HS-5 (cell line): ENCODE results near the gene RAF1.

Experiments
- DNase-seq: peaks from one replicate; pipeline ENCODE4 v3.0.0-alpha.2; 2012; ENCODE audit warnings: low read depth

Gene RAF1

DNA sequence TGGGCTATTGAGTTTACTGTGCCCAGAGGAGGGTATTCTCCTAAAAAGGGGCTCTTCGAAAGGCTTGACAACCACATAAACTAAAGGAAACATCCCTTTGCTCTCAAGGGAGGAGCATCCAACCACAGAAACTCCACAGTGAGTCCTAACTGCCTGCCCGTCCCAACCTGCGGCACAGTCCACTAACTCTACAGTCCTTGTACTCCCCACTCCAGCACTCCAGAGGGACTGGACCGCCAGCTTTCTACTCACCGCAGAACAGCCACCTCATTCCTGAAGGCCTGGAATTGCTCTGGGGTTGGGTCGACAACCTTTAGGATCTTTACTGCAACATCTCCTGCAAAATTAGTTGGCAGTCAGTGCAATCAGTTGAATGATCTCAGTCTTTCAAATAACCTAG lies 72.5 kb downstream of the RAF1 start:
- DNase-seq = no peak

DNA sequence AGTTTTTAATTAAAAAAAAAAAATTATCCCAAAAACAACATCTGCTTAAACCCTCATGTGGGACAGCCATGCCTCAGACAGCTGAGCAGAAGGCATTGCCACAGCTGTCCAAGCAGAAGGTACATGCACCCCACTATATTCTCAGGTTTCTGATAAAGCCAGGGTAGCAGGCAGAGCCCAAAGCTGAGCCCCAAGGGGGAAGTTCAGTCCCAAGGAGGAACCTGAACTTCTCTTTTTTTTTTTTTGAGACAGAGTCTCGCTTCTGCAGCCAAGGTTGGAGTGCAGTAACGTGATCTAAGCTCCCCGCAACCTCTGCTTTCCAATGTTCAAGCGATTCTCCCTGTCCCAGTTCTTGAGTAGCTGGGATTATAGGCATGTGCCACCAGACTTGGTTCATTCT lies 73.8 kb downstream of the RAF1 start:
- DNase-seq = no peak

DNA sequence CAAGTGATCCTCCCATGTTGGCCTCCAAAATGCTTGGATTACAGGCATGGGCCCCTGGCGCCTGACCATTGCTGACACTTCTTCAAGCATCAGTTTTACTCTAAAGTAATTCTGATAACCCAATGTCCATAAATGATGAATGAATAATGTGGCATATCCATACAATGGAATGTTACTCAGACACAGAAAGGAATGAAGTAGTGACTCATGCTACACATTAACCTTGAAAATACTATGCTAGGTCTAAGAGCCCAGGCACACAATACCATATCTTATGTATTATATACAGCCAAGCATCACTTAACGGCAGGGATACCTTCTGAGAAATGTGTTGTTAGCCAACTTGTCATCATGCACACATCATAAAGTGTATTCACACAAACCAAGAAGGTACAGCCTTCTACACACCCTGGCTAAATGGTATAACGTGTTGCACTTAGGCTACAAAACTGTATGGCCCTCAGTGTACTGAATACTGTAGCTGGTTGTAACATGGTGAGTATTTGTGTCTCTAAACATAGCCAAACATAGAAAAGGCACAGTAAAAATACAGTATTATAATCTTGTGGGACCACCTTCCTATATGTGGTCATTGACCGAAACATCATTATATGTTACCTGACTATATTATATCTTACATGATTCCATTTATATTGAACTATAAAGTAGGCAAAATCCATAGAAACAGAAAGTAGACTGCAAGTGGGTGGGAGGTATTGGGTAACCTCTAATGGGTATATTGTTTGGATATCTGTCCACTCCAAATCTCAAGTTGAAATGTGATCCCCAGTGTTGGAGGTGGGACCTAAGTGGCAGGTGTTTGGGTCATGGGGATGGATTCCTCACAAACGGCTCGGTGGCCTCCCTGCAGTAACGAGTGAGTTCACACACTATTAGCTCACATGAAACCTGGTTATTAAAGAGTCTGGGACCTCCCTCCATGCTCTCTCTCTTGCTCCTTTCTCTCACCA lies 75.6 kb downstream of the RAF1 start:
- peak; percentile 45 for DNase-seq

DNA sequence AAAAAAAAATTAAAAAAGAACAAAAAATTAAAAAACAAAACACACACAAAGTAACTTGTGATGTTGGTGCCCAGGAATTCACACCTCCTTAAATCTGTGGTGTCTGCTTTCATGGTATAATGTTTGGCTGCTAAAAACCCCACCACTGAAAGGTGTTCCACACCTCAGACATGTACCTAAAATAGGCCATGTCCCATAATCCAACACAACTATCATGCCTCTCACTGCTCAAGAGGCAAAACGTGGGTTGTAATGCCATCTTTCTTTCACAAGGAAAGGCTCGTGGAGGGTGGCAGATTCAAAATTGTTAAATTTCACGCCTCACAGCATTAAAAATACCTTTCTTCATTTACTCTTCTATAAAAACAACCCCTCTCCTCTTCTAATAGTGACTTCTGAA lies 77.5 kb downstream of the RAF1 start:
- no peak for DNase-seq

DNA sequence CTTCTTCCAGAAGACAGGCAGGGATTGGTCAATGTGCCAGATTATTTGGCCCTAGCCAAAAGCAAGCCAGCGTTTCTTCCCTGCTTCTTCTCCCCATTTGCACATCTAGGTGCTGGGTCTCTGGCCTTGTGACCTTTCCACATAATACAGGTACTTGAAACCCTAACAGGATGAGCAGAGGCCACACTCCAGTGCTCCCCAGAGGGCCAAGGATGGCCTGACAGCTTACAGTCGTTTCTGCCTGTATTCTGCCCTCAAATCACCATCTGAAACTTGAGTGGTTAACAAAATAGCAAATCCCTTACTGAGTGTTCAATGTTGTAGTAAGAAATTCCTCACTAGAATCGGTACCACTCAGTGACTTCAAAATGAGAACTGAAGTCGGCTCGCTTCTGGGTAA lies 77.9 kb downstream of the RAF1 start:
- DNase-seq = no peak

DNA sequence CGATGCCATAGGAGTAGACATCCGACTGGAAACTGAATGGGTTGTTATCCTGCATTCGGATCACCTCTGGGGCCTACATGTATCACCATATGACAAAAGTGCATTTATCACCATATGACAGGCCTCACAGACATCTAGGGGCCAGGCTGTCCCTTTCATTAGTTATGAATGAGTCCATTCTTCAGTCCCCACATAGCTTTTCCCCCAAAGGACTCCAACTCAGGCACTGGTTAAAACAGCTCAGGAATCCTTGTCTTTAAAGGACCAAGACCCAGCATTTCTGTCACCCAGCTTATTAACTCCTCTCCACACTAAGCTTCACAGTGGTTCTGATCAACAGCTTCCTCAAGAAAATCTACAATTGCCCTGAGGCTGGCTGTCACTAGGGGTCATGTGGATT lies 78.7 kb downstream of the RAF1 start:
- DNase-seq = no peak

DNA sequence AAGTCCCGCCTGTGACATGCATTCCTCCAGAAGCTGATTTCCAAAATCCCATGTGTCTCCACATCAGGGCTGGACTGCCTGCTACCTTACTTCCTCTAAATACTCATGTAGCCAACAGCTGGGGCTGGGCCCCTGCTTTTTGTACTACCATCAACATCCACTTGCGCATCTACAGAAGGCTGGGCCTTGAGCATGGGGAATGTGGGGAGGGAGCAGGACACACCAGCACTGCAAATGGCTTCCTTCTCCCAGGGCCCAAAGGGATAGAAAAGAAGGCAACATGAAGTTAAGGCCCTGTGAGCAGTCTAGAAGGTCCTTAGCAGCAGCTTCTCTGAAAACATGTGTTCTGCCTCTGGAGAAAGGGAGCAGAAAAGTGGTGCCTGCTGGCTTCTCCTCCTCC lies 79.8 kb downstream of the RAF1 start:
- DNase-seq = no peak

DNA sequence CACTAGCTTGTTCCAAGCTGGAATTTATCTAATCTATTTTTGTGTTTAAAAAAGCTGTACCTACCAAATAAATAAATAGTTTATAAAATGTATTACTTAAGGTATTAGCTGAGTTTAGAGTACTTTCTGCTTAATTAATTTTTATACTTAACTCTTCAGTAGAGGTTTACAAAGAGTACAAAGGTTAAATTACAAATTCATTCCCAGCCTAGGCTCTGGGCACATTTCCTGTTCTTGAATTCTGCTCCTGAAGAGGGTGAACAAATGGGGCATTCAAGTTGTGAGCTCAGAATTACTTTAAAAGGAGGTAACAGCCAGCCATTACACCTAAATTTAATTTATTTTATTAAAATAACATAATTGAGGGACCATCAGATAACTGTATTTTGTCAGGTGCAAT lies 80.6 kb downstream of the RAF1 start:
- DNase-seq = no peak

DNA sequence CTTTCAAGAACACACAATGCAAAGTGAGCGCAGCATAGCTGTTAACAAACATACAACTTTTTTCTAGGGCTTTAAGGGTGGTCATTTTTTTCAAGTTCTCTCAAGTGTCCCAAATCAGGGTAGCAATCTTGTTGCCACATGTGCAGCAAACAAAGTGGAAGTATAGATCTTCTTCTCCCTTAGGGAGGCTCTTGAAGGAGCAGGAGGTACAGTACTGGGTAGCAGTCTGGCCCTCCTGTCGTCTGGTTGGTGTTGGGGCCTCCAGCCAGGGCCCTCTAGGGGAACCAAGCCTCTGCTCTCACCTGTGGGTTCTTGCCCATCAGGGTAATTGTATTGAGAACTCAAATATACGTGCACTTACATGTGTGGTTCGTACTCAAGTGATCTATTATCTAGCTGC lies 81.2 kb downstream of the RAF1 start:
- no peak for DNase-seq

DNA sequence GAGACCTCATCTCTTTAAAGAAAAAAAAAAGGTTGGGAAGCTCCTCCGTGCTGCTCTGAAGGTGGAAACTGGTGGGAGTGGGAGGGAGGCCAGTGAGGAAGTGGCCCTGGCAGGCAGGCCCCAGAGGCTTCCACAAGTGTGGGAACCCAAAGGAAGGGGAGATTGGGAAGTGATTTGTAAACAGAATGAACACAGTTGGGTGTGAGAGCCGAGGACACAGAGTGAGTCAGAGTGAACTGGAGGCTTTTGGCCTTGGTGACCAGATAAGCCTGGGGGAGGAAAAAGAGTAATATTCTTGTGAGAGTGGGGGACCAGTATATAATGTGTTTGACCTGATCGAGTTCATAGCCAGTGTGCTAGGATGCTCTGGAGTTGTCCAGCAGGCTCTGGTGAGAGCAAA lies 84.0 kb downstream of the RAF1 start:
- no peak for DNase-seq

DNA sequence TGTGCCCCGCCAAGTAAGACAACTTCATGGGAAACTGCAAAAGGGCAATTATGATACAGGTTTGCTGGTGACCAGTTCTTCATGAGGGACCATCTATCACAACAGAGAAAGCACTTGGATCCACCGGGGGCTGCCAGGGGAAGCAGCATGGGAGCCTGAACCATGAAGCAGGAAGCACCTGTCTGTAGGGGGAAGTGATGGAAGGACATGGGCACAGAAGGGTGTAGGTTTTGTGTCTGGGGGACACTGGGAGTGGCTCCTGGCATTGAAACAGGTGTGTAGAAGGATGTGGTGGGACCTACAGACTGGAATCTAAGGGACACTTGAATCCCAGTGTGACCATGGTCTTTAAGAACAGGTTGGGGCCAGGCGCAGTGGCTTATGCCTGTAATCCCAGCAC lies 84.5 kb downstream of the RAF1 start:
- no peak for DNase-seq

DNA sequence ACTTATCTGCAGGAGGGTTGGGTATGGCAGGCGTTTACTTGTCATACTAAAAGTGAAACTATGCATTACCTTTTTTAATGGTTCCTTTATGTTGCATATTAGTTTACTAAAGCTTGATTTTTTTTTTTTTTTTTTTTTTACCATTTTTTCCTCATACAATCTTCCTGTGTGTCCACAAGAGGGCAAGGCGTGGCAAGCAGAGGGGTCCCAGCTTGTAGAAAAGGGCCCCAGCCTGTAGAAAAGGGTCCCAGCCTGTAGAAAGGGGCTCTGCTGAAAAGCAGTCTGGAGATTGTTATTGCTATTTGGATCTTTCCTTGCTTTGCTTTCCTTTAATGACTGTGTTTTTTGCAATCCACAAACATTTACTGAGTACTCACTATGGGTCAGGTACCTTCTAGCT lies 85.2 kb downstream of the RAF1 start:
- no peak for DNase-seq

DNA sequence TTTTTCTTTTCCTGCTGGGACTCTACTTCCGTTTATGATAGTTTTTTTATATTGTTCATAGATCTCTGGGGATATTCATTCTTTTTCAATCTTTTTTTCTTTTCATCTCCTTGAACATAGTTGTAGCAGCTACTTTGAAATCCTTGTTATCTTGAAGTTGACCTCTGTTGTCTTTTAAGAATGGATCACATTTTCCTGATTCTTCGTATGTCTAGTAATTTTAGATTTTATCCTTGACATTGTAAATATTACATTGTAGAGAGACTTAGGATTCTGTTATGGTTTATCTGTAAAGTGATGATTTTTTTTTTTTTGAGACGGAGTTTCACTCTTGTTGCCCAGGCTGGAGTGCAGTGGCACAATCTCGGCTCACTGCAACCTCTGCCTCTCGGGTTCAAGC lies 86.5 kb downstream of the RAF1 start:
- DNase-seq = no peak

DNA sequence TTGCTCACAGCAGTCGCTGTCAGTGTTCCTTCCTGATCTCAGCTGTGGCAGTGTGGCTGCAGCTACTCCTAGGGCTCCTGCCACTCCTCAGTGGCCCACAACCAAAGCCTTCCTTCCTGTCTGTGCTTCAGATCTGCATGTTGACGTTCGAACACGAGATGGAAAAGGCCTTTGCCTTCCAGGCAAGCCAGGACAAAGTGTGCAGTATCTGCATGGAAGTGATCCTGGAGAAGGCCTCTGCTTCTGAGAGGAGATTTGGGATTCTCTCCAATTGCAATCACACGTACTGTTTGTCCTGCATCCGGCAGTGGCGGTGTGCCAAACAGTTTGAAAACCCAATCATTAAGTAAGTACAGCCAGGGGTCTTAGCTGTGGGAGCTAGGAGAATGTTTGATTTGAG lies 89.3 kb downstream of the RAF1 start:
- no peak for DNase-seq

DNA sequence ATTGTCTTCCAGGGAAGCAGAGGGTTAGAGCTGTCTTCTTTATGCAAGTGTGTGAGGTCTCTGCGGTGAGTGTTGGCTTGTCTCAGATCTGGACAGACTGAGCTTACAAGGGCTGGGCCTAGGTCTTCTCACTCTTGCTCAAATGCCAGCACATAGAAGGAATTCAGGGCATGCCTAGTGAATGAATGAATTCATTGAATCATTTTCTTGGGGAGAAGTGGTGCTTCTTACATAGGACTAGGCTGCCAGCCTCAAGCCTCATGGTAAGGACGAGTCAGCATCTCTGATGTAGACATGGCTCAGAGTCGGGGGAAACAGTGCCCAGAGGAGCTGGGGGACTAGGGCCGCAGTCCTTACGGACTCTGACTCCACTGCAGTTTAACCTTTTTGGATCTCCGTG lies 89.8 kb downstream of the RAF1 start:
- no peak for DNase-seq

DNA sequence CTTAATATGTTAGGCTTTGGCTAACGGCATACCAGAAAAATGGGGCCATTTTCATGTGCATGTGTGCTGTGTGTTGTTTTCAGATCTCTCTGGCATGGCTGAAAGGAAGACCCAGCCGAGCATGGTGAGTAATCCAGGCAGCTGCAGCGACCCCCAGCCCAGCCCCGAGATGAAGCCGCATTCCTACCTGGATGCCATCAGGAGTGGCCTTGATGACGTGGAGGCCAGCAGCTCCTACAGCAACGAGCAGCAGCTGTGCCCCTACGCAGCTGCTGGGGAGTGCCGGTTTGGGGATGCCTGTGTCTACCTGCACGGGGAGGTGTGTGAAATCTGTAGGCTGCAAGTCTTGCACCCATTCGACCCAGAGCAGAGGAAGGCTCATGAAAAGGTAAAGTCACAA lies 91.9 kb downstream of the RAF1 start:
- no peak for DNase-seq

DNA sequence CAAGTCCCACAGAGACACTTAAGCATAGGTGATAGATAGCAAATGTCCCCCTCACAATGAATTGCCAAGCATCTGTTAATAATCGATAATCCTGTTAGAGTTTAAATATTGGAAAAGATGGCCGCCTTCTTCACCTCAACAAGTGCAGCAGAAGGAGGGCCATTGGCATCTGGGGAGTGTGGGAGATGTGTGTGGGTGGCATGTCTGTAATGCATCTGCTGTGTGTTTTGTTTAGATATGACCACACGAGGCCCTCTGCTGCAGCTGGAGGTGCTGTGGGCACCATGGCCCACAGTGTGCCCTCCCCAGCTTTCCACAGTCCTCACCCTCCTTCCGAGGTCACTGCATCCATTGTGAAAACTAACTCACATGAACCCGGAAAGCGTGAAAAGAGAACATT lies 94.1 kb downstream of the RAF1 start:
- no peak for DNase-seq

DNA sequence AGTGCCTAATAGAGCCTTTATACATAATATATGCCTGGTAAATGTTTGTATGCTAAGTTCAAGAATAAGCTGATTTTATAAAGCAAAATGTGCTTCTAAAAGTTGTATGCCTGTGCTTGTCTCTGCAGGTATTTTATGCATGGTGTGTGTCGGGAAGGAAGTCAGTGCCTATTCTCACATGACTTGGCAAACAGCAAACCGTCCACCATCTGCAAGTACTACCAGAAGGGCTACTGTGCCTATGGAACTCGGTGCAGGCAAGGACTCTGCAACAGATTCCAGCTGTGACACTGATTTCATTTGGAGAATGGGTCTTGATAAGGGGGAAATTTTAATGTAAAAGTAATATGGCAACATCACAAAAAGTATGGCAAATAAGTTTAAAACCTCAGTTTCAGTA lies 95.2 kb downstream of the RAF1 start:
- DNase-seq = no peak

DNA sequence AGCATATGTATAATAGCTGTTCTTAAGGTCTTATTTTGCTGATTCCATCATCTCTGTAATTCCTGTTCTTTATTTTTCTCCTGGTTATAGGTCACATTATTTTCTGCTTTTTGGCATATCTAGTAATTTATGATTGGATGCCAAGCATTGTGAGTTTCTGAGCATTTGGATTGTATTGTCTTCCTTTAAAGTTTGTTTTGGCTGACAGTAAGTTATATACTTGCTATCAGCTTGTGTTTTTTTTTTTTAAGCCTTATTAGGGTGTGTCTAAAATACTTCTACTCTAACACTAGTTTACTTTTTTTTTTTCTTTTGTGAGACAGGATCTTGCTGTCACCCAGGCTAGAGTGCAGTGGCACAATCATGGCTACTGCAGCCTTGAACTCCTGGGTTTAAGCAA lies 96.9 kb downstream of the RAF1 start:
- DNase-seq = no peak

DNA sequence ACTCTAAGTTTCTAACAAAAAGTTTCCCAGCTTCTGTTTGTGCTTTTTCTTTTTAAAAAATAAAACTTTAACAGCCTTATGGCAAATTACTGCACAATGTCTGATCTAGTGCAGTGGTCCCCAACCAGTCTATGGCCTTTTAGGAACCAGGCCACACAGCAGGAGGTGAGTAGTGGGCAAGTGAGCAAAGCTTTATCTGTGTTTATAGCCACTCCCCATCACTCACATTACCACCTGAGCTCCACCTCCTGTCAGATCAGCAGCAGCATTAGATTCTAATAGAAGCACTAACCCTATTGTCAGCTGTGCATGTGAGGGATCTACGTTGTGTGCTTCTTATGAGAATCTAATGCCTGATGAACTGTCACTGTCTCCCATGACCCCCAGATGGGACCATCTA lies 101.5 kb downstream of the RAF1 start:
- DNase-seq = no peak

DNA sequence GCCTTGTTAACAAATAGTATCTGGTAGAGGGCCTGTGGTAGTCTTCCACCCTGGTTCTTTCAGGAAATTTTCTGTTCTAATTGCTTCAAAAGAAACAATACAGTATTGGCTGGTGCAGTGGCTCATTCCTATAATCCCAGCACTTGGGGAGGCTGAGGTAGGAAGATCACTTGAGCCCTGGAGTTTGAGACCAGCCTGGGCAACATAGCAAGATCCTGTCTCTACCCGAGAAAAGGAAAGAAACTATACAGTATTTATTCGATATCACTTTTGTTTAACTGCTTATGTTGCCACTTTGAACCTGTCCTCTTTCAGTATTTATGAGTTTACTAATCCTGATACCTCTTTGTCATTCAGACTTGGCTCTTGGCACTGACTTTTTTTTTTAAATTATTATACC lies 102.5 kb downstream of the RAF1 start:
- no peak for DNase-seq

DNA sequence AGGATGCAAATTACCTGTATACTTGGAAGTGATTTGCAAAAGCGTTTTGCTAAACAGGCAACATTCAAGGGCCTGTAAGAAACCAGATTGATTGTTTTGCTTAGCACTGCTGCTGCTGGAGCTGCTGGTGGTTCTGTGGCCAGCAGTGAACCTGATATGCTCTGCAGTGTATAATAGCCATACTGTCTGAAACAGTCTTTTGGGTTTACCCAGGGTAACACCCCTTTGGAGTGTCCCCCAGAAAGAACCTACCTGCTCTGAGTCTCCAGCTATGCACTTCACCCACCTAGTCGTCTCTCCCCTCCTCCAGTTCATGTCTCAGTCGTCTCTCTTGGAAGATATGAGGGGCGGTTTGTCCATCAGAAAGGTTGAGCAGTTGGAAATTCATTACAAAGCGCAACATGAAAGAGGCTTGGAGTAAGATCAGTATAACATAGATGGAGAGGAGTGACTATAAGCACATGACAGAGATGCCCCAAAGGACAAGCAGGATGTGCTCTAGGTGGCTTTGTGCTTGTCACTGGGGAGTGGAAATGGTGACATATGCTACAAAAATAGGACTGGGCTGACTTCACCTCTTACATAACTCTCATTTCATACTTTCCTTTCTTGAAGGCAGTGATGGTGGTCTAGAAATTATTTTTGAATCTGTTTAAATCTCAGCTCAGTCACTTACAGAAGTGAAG lies 103.3 kb downstream of the RAF1 start:
- no peak for DNase-seq

DNA sequence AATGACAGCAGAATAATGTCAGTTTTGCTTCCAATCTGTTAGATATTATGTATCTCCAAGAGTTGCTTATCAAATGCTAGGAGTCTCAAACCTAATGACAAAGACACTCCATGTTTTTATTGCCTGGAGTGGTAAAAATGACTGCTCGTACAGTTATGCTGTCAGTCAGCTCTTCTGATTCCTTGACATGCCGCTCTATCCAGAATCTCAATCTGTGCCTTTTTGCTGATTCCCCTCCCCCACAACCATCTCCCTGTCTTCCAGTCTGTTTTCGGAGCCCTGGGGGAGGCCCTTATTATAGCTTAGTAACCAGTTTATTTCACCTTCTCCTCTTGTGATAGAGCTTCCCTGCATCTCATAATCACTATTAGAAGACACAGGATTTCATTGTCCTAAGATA lies 104.4 kb downstream of the RAF1 start:
- no peak for DNase-seq

DNA sequence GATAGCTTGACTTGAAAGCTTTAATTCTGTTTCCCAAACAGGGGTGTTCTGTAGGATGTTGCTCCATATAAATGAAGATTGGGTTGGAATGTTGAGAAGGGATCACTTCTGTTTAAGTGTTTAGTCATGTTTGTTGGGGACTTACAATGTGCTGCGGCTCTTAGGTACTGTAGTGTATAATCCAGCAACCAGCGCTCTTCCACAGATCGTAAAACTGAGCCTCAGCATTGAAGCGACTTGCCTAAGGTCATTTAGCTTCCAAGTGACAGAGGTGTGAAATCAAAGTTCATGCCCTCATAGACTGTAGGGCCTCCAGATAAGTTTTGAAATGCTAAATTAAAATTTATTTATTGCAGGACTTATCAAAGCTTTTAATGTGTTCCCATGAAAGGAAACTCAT lies 105.2 kb downstream of the RAF1 start:
- DNase-seq = no peak
